T47D (cell line): Measurements from ENCODE around the gene SLC22A16.
"Not testable (repeated sequence)": the region's sequence is repeated elsewhere in the genome, so short reads cannot be mapped to it uniquely, and the experiment has no call there.

Experiments
- DNase-seq, 2 experiments: peaks; one replicate each; pipeline versions ENCODE4 v3.0.0 to v3.0.0-alpha.2; 2011 to 2012; ENCODE audit warnings: low read depth in 1 of 2, low spot score in 1 of 2
- JUND ChIP-seq: IDR thresholded peaks from 2 replicates; pipeline ENCODE4 v1.6.1; 2012; ENCODE audit warnings: low read depth
- in situ Hi-C: cut with HindIII; loops from 2 replicates; pipeline ENCODE4 v1.10.0; 2016; ENCODE audit warnings: low sequenced_read_pairs, low pct_unique_long_range_greater_than_20kb

Gene SLC22A16

DNA sequence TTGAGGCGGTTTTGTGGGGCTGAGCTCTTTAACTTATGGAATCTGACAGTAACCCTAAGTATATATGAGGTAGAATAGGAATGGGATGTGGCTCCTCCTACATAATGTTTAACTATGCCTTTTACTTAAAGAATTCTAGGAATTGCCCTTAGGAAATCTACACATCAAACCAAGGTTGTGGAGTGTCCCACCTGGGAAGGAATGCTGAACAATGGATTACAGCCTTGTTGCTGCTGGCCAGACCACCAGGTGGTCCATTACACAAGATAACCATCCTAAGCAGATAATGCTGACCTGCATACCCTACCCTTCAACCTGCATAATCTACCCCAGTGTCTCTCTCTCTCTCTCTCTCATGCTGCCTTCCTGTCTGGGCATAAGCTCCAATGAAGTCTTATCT lies 35.0 kb upstream of the SLC22A16 start:
- in situ Hi-C loops, result no loop called here
- no peak for TF ChIP-seq JUND
- peak in 1 of 2 experiments; percentile 57 for DNase-seq

DNA sequence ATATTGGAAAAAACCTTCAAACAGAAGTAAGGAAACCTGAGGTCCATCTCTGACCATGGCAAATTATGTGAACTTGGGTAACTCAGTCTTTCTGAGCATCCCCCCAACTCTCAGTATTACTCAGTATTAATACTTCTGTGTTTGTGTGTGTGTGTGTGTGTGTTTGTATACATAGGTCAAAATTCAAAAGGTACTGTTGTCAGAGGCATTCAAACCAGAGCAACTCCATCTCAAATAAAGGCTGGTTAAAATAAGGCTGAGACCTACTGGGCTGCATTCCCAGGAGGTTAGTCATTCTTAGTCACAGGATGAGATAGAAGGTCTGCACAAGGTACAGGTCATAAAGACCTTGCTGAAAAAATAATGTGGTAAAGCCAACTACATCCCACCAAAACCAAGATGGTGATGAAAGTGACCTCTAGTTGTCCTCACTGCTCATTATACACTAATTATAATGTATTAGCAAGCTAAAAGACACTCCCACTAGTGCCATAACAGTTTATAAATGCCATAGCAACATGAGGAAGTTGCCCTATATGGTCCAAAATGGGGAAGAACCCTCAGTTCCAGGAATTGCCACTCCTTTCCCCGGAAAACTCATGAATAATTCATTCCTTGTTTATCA lies 33.3 kb upstream of the SLC22A16 start:
- DNase-seq, result peak in 1 of 2 experiments; percentile 67
- TF ChIP-seq JUND, result peak; percentile 77; the same call in 1 of the 2 replicates
- in situ Hi-C loops, result no loop called here

DNA sequence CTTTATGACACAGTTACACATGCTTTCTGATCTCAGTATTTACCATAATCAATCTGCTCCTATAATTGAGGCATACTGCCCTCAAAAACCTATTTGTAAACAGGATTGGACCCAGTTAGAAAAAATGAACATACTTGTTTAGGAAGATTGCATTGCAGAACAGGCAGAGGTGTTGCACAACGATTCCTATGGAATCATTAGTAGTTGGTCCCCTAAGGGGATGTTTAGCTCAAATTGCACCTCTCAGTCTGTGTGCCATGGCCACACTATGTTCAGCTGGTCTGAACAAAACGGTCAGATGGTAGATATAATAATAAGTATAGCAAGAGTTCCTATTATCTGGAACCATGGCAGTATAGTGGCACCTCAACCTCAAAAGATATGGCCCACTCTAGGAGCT lies 28.5 kb upstream of the SLC22A16 start:
- in situ Hi-C loops, result not testable (repeated sequence)

DNA sequence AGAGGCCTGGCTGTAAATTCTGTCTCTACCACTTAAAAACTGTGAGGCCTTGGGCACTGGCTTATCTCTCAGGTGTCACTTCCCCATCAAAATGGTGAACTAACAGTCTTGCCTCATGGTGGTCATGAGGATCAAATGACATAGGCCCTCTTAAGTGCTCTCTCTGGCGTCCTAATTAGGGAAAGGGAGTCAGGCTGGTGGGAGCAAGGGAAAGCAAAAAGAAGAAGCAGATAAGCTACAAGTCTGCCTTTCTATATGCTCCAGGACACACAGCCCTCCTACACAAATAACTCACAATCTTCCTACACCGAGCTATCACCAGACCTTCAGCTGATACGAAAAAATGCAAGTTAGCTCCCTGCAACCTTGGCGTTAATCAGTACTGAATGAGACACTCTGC lies 19.5 kb upstream of the SLC22A16 start:
- in situ Hi-C loops, result no loop called here
- DNase-seq, result no peak
- no peak for TF ChIP-seq JUND

More for the DNA sequence above, 28.5 kb upstream of the SLC22A16 start:
- not testable (repeated sequence) for DNase-seq

DNA sequence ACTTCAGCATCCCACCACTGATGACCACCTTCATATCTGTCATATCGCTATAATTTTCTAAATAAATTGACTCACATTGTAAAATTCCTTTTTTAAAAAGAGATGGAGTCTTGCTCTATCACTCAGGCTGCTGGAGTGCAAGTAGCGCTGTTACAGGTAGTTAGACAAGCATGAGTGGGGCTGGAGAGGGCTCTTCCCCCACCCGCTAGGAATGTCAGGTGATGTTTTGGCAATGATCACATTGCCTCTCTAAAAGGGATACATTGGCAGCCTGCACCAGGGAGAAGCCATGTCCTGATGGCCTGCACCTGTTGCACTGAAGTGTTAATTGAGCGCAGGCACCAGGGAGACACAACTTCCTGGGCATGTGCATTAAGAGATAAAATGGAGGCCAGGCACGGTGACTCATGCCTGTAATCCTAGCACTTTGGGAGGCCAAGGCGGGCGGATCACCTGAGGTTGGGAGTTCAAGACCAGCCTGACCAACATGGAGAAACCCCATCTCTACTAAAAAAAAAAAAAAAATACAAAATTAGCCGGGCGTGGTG lies 16.9 kb upstream of the SLC22A16 start:
- DNase-seq, result no peak
- TF ChIP-seq JUND, result no peak
- in situ Hi-C loops, result no loop called here

DNA sequence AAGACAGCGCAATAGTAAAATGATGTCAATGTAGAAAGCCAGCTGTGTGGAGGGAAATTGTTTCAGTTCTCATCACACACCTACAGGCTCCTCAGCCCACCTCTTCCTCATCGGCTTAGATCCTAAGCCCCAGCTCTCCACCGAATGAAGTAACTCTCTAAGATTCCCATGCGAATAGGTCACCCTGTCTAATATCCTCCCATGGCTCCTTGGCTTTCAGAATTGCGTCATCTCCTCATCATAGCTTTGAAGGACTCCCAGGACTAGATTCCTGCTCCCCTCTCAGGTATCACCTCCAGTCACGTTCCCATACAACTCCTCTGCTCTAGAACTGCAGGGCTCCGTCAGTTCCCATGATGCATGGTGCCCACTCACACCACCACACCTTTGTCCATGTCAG lies 16.2 kb upstream of the SLC22A16 start:
- DNase-seq, result no peak
- TF ChIP-seq JUND, result no peak
- in situ Hi-C loops, result no loop called here

DNA sequence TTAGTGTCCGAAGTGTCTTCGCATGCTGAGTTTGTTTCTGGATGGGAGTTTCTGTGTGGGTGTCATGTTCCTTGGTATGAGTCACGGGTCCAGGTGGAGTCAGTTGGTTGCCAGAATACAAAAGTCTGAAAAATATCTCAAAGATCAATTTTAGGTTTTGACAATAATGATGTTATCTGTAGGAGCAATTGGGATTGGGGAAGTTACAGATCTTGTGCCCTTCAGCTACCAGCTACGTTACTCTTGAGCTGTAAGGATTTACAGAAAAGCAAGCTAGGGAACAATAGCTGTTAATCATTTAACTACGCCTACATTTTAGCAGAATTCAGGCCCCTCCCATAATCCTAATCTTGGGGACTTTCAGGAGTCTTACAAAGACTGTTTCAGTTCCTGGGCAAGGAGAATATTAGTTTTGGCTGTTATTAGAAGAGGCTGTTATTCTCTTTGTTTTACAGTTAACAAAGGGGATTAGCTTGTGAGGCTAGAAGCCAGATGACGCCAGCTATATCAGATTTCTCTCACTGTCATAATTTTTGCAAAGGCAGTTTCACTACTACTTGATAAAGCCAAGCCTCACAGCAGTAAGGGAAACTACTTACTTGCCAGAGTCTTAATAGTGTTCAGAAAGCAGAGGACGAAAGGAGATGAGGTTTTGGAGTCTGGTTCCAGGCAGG lies 15.4 kb upstream of the SLC22A16 start:
- DNase-seq, result no peak
- in situ Hi-C loops, result no loop called here
- TF ChIP-seq JUND, result no peak

DNA sequence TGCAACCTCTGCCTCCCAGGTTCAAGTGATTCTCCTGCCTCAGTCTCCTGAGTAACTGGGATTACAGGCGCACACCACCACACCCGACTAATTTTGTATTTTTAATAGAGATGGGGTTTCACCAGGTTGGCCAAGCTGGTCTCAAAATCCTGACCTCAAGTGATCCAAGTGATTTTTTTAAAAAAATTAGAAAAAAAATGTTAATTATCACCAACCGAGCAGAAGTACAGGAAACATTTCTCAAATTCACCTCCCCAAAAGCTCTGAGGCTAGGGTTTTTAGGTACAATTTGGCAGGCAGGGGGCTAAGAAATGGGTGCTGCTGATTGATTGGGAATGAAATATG lies 14.9 kb upstream of the SLC22A16 start:
- in situ Hi-C loops, result no loop called here
- DNase-seq, result no peak
- TF ChIP-seq JUND, result no peak

DNA sequence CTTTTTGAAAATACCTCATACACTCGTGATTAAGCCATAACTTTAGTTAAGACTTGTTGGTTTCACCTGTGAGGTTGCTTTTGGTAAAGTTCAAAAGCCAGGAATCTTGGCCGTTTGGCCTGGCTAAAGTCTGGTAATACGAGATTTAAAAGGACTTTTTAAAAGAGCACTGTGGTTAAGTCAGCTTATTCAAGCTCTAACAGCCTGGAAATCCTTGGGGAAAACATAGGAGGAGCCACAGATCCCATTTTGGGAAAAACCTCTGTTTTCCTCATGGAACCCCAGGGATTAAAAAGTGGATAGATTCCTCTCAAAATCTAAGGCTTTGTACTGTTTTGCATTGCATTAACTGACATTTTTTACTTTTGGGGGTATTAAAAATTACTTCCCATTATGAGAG lies 13.7 kb upstream of the SLC22A16 start:
- no peak for TF ChIP-seq JUND
- in situ Hi-C loops, result no loop called here
- DNase-seq, result no peak

DNA sequence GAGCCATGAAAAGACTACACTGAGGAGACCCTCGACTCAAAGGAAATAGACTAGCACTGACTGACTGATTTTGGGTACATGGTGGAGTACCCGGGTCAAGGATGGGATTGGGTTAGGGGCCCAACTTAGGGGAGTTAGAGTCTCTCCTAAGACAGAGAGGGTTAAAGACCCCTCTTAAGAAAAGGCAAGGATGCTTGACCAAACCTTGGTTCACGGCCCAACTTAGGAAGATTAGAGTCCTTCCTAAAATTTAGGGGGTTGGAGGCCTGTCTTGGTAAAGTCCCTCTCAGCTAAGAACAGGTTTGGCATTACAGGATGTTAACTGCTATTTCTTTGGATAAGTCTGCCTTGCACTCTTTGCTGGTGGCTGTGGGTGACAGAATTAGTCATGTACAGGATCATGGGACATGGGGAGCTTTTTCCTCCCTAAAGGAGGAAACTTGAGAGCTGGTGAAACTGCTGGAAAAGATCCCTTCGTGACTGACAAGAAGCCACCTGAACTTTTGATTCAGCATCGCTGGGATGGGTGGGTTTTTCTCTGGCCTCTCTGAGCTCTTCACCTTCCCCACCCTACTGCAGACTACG lies 12.3 kb upstream of the SLC22A16 start:
- DNase-seq, result no peak
- in situ Hi-C loops, result no loop called here
- TF ChIP-seq JUND, result no peak

DNA sequence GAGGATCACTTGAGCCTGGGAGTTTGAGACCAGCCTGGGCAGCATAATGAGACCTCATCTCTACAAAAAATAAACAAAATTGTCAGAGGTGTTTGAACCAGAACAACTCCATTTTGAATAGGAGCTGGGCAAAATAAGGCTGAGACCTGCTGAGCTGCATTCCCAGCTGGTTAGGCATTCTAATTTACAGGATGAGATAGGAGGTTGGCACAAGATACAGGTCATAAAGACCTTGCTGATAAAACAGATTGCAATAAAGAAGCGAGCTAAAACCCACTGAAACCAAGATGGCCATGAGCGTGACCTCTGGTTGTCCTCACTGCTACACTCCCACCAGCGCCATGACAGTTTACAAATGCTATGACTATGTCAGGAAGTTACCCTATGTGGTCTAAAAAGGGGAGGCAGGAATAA lies 11.6 kb upstream of the SLC22A16 start:
- DNase-seq, in situ Hi-C loops: not testable (repeated sequence)

DNA sequence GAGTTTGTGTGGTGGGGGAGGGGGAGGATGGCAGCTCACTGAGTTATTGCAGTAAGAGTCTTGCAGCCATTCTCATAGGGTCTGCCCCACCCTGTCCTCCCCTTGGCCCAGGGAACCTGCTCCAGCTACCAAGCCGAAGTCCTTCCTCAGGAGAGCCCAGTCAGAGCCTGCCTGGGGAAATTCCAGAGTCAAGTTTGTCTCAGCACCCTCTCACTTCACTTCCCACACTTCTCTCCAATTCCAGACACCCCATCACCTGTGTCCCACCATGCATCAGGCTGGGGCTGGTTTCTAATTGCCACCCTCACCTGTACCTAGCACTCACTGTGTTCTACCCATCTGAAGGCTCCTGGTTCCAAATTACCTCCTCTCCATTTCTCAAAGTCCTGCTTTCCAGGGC lies 10.3 kb upstream of the SLC22A16 start:
- TF ChIP-seq JUND, result no peak
- no peak for DNase-seq
- in situ Hi-C loops, result no loop called here

DNA sequence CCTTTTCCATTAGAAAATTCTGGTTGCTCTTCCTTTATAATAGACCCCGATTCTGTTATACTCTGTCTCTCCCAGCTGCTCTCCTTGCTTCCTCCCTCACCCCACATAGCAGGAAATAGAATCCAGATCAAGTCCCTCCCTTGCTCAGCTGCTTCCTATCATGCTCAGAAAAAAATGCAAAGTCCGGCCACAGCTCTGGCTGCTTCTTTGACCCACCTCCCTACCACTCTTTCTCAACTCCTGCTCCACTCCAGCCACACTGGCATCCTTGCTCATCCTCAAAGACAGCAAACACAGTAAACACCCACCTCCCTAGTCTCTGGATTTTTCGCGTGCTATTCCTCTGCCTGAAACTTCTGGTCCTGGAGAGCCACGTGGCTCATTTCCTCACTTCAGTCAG lies 9.1 kb upstream of the SLC22A16 start:
- no peak for DNase-seq
- in situ Hi-C loops, result no loop called here
- TF ChIP-seq JUND, result no peak
